Measurements from ENCODE around the gene WNT5A.
"Not testable (repeated sequence)": the region's sequence is repeated elsewhere in the genome, so short reads cannot be mapped to it uniquely, and the experiment has no call there.

WNT5A gene

GRCh38 chr3:55507808-55508207 is 20.7 kb upstream of the WNT5A start:
- no peak for DNase-seq (ENCODE audit: low read depth in 4 of 4, low spot score in 1 of 4)

GRCh38 chr3:55505776-55506175 is 18.7 kb upstream of the WNT5A start:
- no peak for DNase-seq (ENCODE audit: low read depth in 4 of 4, low spot score in 1 of 4)

GRCh38 chr3:55505102-55505501 is 18.0 kb upstream of the WNT5A start:
- not testable (repeated sequence) for DNase-seq (ENCODE audit: low read depth in 4 of 4, low spot score in 1 of 4)

GRCh38 chr3:55501905-55502304 is 14.8 kb upstream of the WNT5A start:
- DNase-seq (ENCODE audit: low read depth in 4 of 4, low spot score in 1 of 4) = no peak

- no peak for DNase-seq (ENCODE audit: low read depth in 4 of 4, low spot score in 1 of 4)
Observed at GRCh38 chr3:55500555-55501330, 13.6 kb upstream of the WNT5A start.

GRCh38 chr3:55498520-55498919 is 11.4 kb upstream of the WNT5A start:
- no peak for DNase-seq (ENCODE audit: low read depth in 4 of 4, low spot score in 1 of 4)

GRCh38 chr3:55497250-55497649 is 10.1 kb upstream of the WNT5A start:
- no peak for DNase-seq (ENCODE audit: low read depth in 4 of 4, low spot score in 1 of 4)

GRCh38 chr3:55494976-55495375 is 7.9 kb upstream of the WNT5A start:
- DNase-seq (ENCODE audit: low read depth in 4 of 4, low spot score in 1 of 4) = no peak

- no peak for DNase-seq (ENCODE audit: low read depth in 4 of 4, low spot score in 1 of 4)
Observed at GRCh38 chr3:55492976-55493375, 5.9 kb upstream of the WNT5A start.

GRCh38 chr3:55491296-55491816 is 4.2 kb upstream of the WNT5A start:
- no peak for DNase-seq (ENCODE audit: low read depth in 4 of 4, low spot score in 1 of 4)

- no peak for DNase-seq (ENCODE audit: low read depth in 4 of 4, low spot score in 1 of 4)
Observed at GRCh38 chr3:55490276-55490913, 3.3 kb upstream of the WNT5A start.

- no peak for DNase-seq (ENCODE audit: low read depth in 4 of 4, low spot score in 1 of 4)
Observed at GRCh38 chr3:55489798-55490132, 2.7 kb upstream of the WNT5A start.

GRCh38 chr3:55488398-55489055 is 1.4 kb upstream of the WNT5A start:
- DNase-seq (ENCODE audit: low read depth in 4 of 4, low spot score in 1 of 4) = no peak

- no peak for DNase-seq (ENCODE audit: low read depth in 4 of 4, low spot score in 1 of 4)
Observed at GRCh38 chr3:55487381-55488241, 505 bp upstream of the WNT5A start.

- no peak for DNase-seq (ENCODE audit: low read depth in 4 of 4, low spot score in 1 of 4)
Observed at GRCh38 chr3:55486101-55486856, 827 bp downstream of the WNT5A start.

- DNase-seq (ENCODE audit: low read depth in 4 of 4, low spot score in 1 of 4) = peak in 1 of 4 experiments; percentile 30
Observed at GRCh38 chr3:55484801-55485791, 2.0 kb downstream of the WNT5A start.

GRCh38 chr3:55484191-55484689 is 2.9 kb downstream of the WNT5A start:
- no peak for DNase-seq (ENCODE audit: low read depth in 4 of 4, low spot score in 1 of 4)

- no peak for DNase-seq (ENCODE audit: low read depth in 4 of 4, low spot score in 1 of 4)
Observed at GRCh38 chr3:55483196-55484095, 3.7 kb downstream of the WNT5A start.
